KMS-11 (cell line): ENCODE data around the gene NAV3.

Experiments
- H2AFZ ChIP-seq: fragments of 200-600 bp; sonication (generic); 2 replicates; pipeline ENCODE4 v1.6.1; 2016; ENCODE audit warnings: antibody characterized with exemption, mixed run types, low read depth
- H3K27ac ChIP-seq: fragments of 200-600 bp; sonication (generic); 2 replicates; pipeline ENCODE4 v1.6.1; 2016; ENCODE audit warnings: mild to moderate bottlenecking, mixed run types
- H3K27me3 ChIP-seq: fragments of 200-600 bp; sonication (generic); 2 replicates; pipeline ENCODE4 v1.6.1; 2017; ENCODE audit warnings: mild to moderate bottlenecking, low read depth, mixed run types, moderate library complexity; ENCODE audit not compliant: insufficient read depth
- H3K36me3 ChIP-seq: fragments of 200-600 bp; sonication (generic); 2 replicates; pipeline ENCODE4 v1.6.1; 2017; ENCODE audit warnings: mild to moderate bottlenecking, mixed run types; ENCODE audit not compliant: insufficient read depth
- H3K4me1 ChIP-seq: fragments of 200-600 bp; sonication (generic); 2 replicates; pipeline ENCODE4 v1.6.1; 2016; ENCODE audit warnings: mild to moderate bottlenecking, low read depth, mixed run types; ENCODE audit not compliant: poor library complexity, severe bottlenecking
- H3K4me2 ChIP-seq: fragments of 200-600 bp; sonication (generic); 2 replicates; pipeline ENCODE4 v1.7.0; 2016; ENCODE audit warnings: mild to moderate bottlenecking, mixed run types
- H3K4me3 ChIP-seq: fragments of 200-600 bp; sonication (generic); IDR thresholded peaks from 2 replicates; pipeline ENCODE4 v1.6.1; 2017; ENCODE audit warnings: low read depth, low read length, mixed read lengths; ENCODE audit not compliant: insufficient read depth
- H3K79me2 ChIP-seq: fragments of 200-600 bp; sonication (generic); 2 replicates; pipeline ENCODE4 v1.6.1; 2016; ENCODE audit warnings: low read depth, mixed run types; ENCODE audit not compliant: insufficient read depth
- H3K9ac ChIP-seq: fragments of 200-600 bp; sonication (generic); 2 replicates; pipeline ENCODE4 v1.6.1; 2016; ENCODE audit warnings: mild to moderate bottlenecking, mixed run types
- H4K20me1 ChIP-seq: fragments of 200-600 bp; sonication (generic); 2 replicates; pipeline ENCODE4 v1.6.1; 2016; ENCODE audit warnings: mild to moderate bottlenecking, mixed run types; ENCODE audit not compliant: insufficient read depth
- CTCF ChIP-seq: fragments of 200-600 bp; sonication (generic); conservative IDR thresholded peaks from 2 replicates; pipeline ENCODE4 v1.6.1; 2017; ENCODE audit warnings: low read depth, mild to moderate bottlenecking, antibody characterized with exemption, low read length, moderate library complexity, mixed read lengths

Gene NAV3

GRCh38 chr12:77968571-77968970 lies 137.9 kb downstream of the NAV3 start:
- H2AFZ ChIP-seq = no peak overlapping the region

GRCh38 chr12:77973579-77973978 lies 142.9 kb downstream of the NAV3 start:
- H3K4me2 ChIP-seq = no peak overlapping the region
- no peaks in the 10 kb centered on the region for H4K20me1 ChIP-seq
- H3K9ac ChIP-seq = no peak overlapping the region
- H3K79me2 ChIP-seq = no peaks in the 10 kb centered on the region
- H3K27me3 ChIP-seq = no peaks in the 10 kb centered on the region
- H2AFZ ChIP-seq = no peak overlapping the region
- TF ChIP-seq CTCF = no peak
- no peak overlapping the region for H3K4me3 ChIP-seq
- no peaks in the 10 kb centered on the region for H3K36me3 ChIP-seq
- no peaks in the 10 kb centered on the region for H3K4me1 ChIP-seq
- H3K27ac ChIP-seq = no peak overlapping the region

More at GRCh38 chr12:77968571-77968970, 137.9 kb downstream of the NAV3 start:
- H3K27ac ChIP-seq = no peak overlapping the region
- no peaks in the 10 kb centered on the region for H3K36me3 ChIP-seq
- H3K27me3 ChIP-seq = no peaks in the 10 kb centered on the region
- H3K79me2 ChIP-seq = no peaks in the 10 kb centered on the region
- H3K4me3 ChIP-seq = no peak overlapping the region
- no peak overlapping the region for H3K4me2 ChIP-seq
- TF ChIP-seq CTCF = no peak
- H4K20me1 ChIP-seq = no peaks in the 10 kb centered on the region
- no peaks in the 10 kb centered on the region for H3K4me1 ChIP-seq
- H3K9ac ChIP-seq = no peak overlapping the region

GRCh38 chr12:77974645-77975044 lies 144.0 kb downstream of the NAV3 start:
- H3K9ac ChIP-seq = no peak overlapping the region
- no peak overlapping the region for H2AFZ ChIP-seq
- no peaks in the 10 kb centered on the region for H3K27me3 ChIP-seq
- no peaks in the 10 kb centered on the region for H3K79me2 ChIP-seq
- no peaks in the 10 kb centered on the region for H4K20me1 ChIP-seq
- H3K4me2 ChIP-seq = no peak overlapping the region
- no peaks in the 10 kb centered on the region for H3K4me1 ChIP-seq
- no peak overlapping the region for H3K27ac ChIP-seq
- TF ChIP-seq CTCF = no peak
- no peak overlapping the region for H3K4me3 ChIP-seq
- H3K36me3 ChIP-seq = no peaks in the 10 kb centered on the region

- Histone ChIP-seq H3K27me3 (no peaks in the 10 kb centered on the region), H3K79me2 (no peaks in the 10 kb centered on the region), H3K36me3 (no peaks in the 10 kb centered on the region), H3K4me2 (no peak overlapping the region), H3K4me3 (no peak overlapping the region), H2AFZ (no peak overlapping the region), H3K9ac (no peak overlapping the region), H3K4me1 (no peaks in the 10 kb centered on the region), H3K27ac (no peak overlapping the region), H4K20me1 (no peaks in the 10 kb centered on the region)
- no peak for TF ChIP-seq CTCF
Measured at GRCh38 chr12:77979597-77980250, 149.0 kb downstream of the NAV3 start.
